GM12878 (cell line): ENCODE data around the gene ENOX1. TPM values are rescaled to one million over a fixed set of nuclear protein-coding genes. Genes with fewer than 3 reads are reported as not detected.

Experiments used
- ATAC-seq: fragments of 200-7000 bp; cut with Tn5 transposase; 3 replicates; pipeline ENCODE4 v1.9.1; 2020; ENCODE audit warnings: mild to moderate bottlenecking, moderate library complexity
- BruUV-seq: library from RNA; stranded (reverse); fragments of 400-500 nt; replicated peaks from 2 replicates; lab custom pipeline; 2021; lab: Mats Ljungman, UMichigan
- CTCF ChIA-PET: fragments of 300-600 bp; sonication (Branson Sonifier 250); formaldehyde crosslinking; extraction: SDS; loops from one replicate; lab custom pipeline; 2021; ENCODE audit warnings: inconsistent platforms; lab: Yijun Ruan, JAX
- POLR2A ChIA-PET: fragments of 350-600 bp; formaldehyde crosslinking; extraction: SDS; loops from one replicate; lab custom pipeline; 2021; ENCODE audit warnings: inconsistent platforms; lab: Charles Lee
- RAD21 ChIA-PET: fragments of 300-600 bp; sonication (Branson Sonifier 250); formaldehyde crosslinking; loops from one replicate; lab custom pipeline; 2023; ENCODE audit warnings: antibody characterized with exemption; ENCODE audit not compliant: unreplicated experiment; lab: Charles Lee
- SMC1A ChIA-PET: fragments of 300-600 bp; sonication (Branson Sonifier 250); formaldehyde crosslinking; loops from one replicate; lab custom pipeline; 2023; ENCODE audit not compliant: unreplicated experiment, uncharacterized antibody; lab: Charles Lee
- DNase-seq: peaks from one replicate; pipeline ENCODE4 v3.0.0-alpha.2; 2011; ENCODE audit warnings: low read depth, low spot score
- FAIRE-seq: peaks from 3 replicates; lab custom pipeline; 2011; peaks lifted over from hg19 to GRCh38; lab: Jason Lieb, UNC
- H2AFZ ChIP-seq: 2 replicates; pipeline ENCODE4 v1.6.0; 2011; ENCODE audit warnings: low read depth, low read length, control low read depth; ENCODE audit not compliant: control insufficient read depth
- H3K27ac ChIP-seq: 2 replicates; pipeline ENCODE4 v1.5.1; 2011; ENCODE audit warnings: control low read depth; ENCODE audit not compliant: control insufficient read depth, insufficient read depth
- H3K27me3 ChIP-seq, 2 experiments: replicated peaks in 1 of 2; 2 replicates each; pipeline versions ENCODE4 v1.6.0 to v1.6.1; 2011; ENCODE audit warnings: low read length in 1 of 2; ENCODE audit not compliant: control insufficient read depth in 2 of 2, insufficient read depth in 2 of 2
- H3K36me3 ChIP-seq, 2 experiments: 2 replicates each; pipeline ENCODE4 v1.5.1; 2011; ENCODE audit warnings: low read length in 1 of 2; ENCODE audit not compliant: control insufficient read depth in 2 of 2, insufficient read depth in 2 of 2
- H3K4me1 ChIP-seq: 2 replicates; pipeline ENCODE4 v1.6.1; 2011; ENCODE audit warnings: mild to moderate bottlenecking, low read length, moderate library complexity, mixed read lengths; ENCODE audit not compliant: control insufficient read depth, insufficient read depth
- H3K4me2 ChIP-seq: 2 replicates; pipeline ENCODE4 v1.6.0; 2011; ENCODE audit warnings: control low read depth; ENCODE audit not compliant: control insufficient read depth, insufficient read depth
- H3K4me3 ChIP-seq: fragments of 200-600 bp; sonication (generic); 2 replicates; pipeline ENCODE4 v1.5.1; 2016
- H3K79me2 ChIP-seq: 2 replicates; pipeline ENCODE4 v1.6.0; 2011; ENCODE audit warnings: low read length; ENCODE audit not compliant: control insufficient read depth, insufficient read depth
- H3K9ac ChIP-seq: 2 replicates; pipeline ENCODE4 v1.8.0; 2011; ENCODE audit warnings: low read length, control low read depth, mixed read lengths; ENCODE audit not compliant: control insufficient read depth, insufficient read depth
- H3K9me3 ChIP-seq: replicated peaks from 3 replicates; pipeline ENCODE4 v1.5.1; 2011; ENCODE audit warnings: mild to moderate bottlenecking, low read length; ENCODE audit not compliant: control insufficient read depth, insufficient read depth
- H4K20me1 ChIP-seq: 2 replicates; pipeline ENCODE4 v1.6.0; 2011; ENCODE audit not compliant: control insufficient read depth, insufficient read depth
- ASH2L ChIP-seq: fragments of 300-600, 200-600 bp; sonication (generic); IDR thresholded peaks from 2 replicates; pipeline ENCODE4 v1.6.1; 2017; ENCODE audit warnings: low read depth, mild to moderate bottlenecking, borderline replicate concordance
- EZH2 ChIP-seq: IDR thresholded peaks from 2 replicates; pipeline ENCODE4 v1.6.1; 2012; ENCODE audit warnings: low read depth, mild to moderate bottlenecking, control low read depth, inconsistent platforms, low read length, borderline replicate concordance; ENCODE audit not compliant: control insufficient read depth
- FOXK2 ChIP-seq: fragments of 450-650 bp; IDR thresholded peaks from 2 replicates; pipeline ENCODE4 v1.6.1; 2017; ENCODE audit warnings: mild to moderate bottlenecking, moderate library complexity
- HSF1 ChIP-seq: fragments of 150-350 bp; IDR thresholded peaks from 2 replicates; pipeline ENCODE4 v1.6.1; 2014; ENCODE audit warnings: mild to moderate bottlenecking, low read depth, low read length
- IKZF1 ChIP-seq: fragments of 450-650 bp; conservative IDR thresholded peaks from 2 replicates; pipeline ENCODE4 v1.6.1; 2017; ENCODE audit warnings: antibody characterized with exemption, mild to moderate bottlenecking
- PBX3 ChIP-seq: IDR thresholded peaks from 2 replicates; pipeline ENCODE4 v1.6.1; 2011; ENCODE audit warnings: mild to moderate bottlenecking, low read depth, low read length, moderate library complexity; ENCODE audit not compliant: insufficient replicate concordance
- PRDM15 ChIP-seq: fragments of 450-650 bp; formaldehyde crosslinking; IDR thresholded peaks from 2 replicates; pipeline ENCODE4 v1.4.0; 2020; ENCODE audit warnings: mild to moderate bottlenecking, moderate library complexity
- RBBP5 ChIP-seq: fragments of 200-600 bp; sonication (generic); conservative IDR thresholded peaks from 2 replicates; pipeline ENCODE4 v1.6.1; 2016
- RFX5 ChIP-seq: IDR thresholded peaks from 2 replicates; pipeline ENCODE4 v1.6.1; 2011; ENCODE audit warnings: low read depth, low read length, improper control_type of control experiment
- SUPT20H ChIP-seq: IDR thresholded peaks from 2 replicates; pipeline ENCODE4 v1.6.1; 2011; ENCODE audit warnings: low read depth, mild to moderate bottlenecking, low read length, moderate library complexity, borderline replicate concordance; ENCODE audit not compliant: control insufficient read depth
- ZBTB11 ChIP-seq: fragments of 450-650 bp; formaldehyde crosslinking; IDR thresholded peaks from 2 replicates; pipeline ENCODE4 v1.5.0; 2022; ENCODE audit warnings: mild to moderate bottlenecking, missing genetic modification characterization
- ZBTB33 ChIP-seq: fragments of 450-650 bp; IDR thresholded peaks from 2 replicates; pipeline ENCODE4 v1.6.1; 2017; ENCODE audit warnings: mild to moderate bottlenecking
- ZNF217 ChIP-seq: fragments of 450-650 bp; IDR thresholded peaks from 2 replicates; pipeline ENCODE4 v1.6.1; 2017; ENCODE audit warnings: antibody characterized with exemption, mild to moderate bottlenecking
- WGBS: methylation state at CpG from one replicate; pipeline ENCODE4 v1.1.6; 2016; ENCODE audit warnings: low lambda C conversion rate; ENCODE audit not compliant: insufficient replicate concordance, insufficient coverage; ENCODE audit errors: missing lambda C conversion rate; 5-methylcytosine and 5-hydroxymethylcytosine counted together
- in situ Hi-C: fragments of 300-500 bp; cut with MboI; formaldehyde crosslinking; loops from 9 replicates; pipeline ENCODE4 v1.14.3; 2018; ENCODE audit warnings: mixed read lengths
- intact Hi-C: fragments of 100-400 bp; cut with micrococcal nuclease; formaldehyde crosslinking; loops from one replicate; pipeline ENCODE4 v1.14.2; 2022; ENCODE audit not compliant: unreplicated experiment
- polyA plus RNA-seq, 11 experiments: library from polyadenylated mRNA; depleted of rRNA in 4 of 11; unstranded in 6 of 11; stranded (reverse) in 5 of 11; fragments of >200 nt; fragmentation: Nextera tagmentation in 4 of 11; fragmentation: Illumina TruSeq in 1 of 11; extraction: Ambion mirVana in 4 of 11; extraction: Trizol in 1 of 11; gene quantifications; 1 replicate in 1 of 11; 2 replicates in 10 of 11; pipeline versions ENCODE4 v1.2.1 to v1.2.3, GENCODE V29; 2011 to 2016; ENCODE audit warnings: inconsistent platforms in 2 of 11, missing spikeins in 2 of 11, low read depth in 1 of 11
- total RNA-seq, 4 experiments: library from RNA; depleted of rRNA in 3 of 4; stranded (reverse); fragments of >200 nt in 3 of 4; fragmentation: Illumina TruSeq in 1 of 4; extraction: Trizol in 1 of 4; gene quantifications; 2 replicates each; pipeline versions ENCODE4 v1.2.1 to v1.2.3, GENCODE V29; 2013 to 2021

Gene ENOX1
- total and polyA plus RNA-seq, 10 of the 15 experiments (the other 5 are each of a cell fraction or from before 2014, with no cell fraction given): 0.11 to 0.26 (median 0.15) TPM

- Histone ChIP-seq H3K4me2 (no peak overlapping the region), H3K4me3 (no peak overlapping the region), H4K20me1 (no peaks in the 10 kb centered on the region), H3K27ac (no peak overlapping the region), H3K9ac (no peak overlapping the region), H3K27me3 (no peaks in the 10 kb centered on the region), H3K79me2 (no peaks in the 10 kb centered on the region), H3K4me1 (no peaks in the 10 kb centered on the region), H3K36me3 (no peaks in the 10 kb centered on the region), H3K9me3 (no peaks in the 10 kb centered on the region), H2AFZ (no peak overlapping the region)
- DNase-seq (no peak), FAIRE-seq (no peak), ATAC-seq (no peak)
- intact Hi-C loops: no loop called here
- ChIA-PET CTCF (no interaction called here), POLR2A (no interaction called here), SMC1A (no interaction called here), RAD21 (no interaction called here)
- WGBS: 75% methylated on average over 9 of the region's 9 CpGs
- in situ Hi-C loops: no loop called here
- no TSS peak for BruUV-seq
- TF ChIP-seq HSF1 (no peak), ZBTB33 (no peak), RBBP5 (no peak), PRDM15 (CRISPR knock-in tag) (no peak), PBX3 (no peak), ZBTB11 (no peak), IKZF1 (no peak), ASH2L (no peak), ZNF217 (no peak), RFX5 (no peak), FOXK2 (no peak), SUPT20H (no peak), EZH2 (no peak)
These were observed 375.0 kb downstream of the ENOX1 start for GRCh38 chr13:43411741-43412140.
